Measurements from ENCODE around the gene KCTD2. TPM values are rescaled to one million over a fixed set of nuclear protein-coding genes. Genes with fewer than 3 reads are reported as not detected.
A peak's percentile ranks its signal among the peaks of the same experiment; 100 is the strongest.
"Not testable (repeated sequence)": the region's sequence is repeated elsewhere in the genome, so short reads cannot be mapped to it uniquely, and the experiment has no call there.

KCTD2 gene
- total RNA-seq, 1 donor from 2014 or later, result 18.7 TPM

GRCh38 chr17:75031972-75032719 lies 14.9 kb upstream of the KCTD2 start:
- Mint-ChIP-seq H3K4me1 (peaks cover 47% of the 10 kb centered on the region), H3K9me3 (no peaks in the 10 kb centered on the region), H3K36me3 (ENCODE audit: low read depth) (peaks cover 3% of the 10 kb centered on the region), H3K27ac (peak overlapping the region; percentile 42), H3K4me3 (peak overlapping the region; percentile 75), H3K27me3 (peaks cover 9% of the 10 kb centered on the region)
- peak; percentile 87 for DNase-seq
- intact Hi-C loops (cut with micrococcal nuclease), result loop anchor here (2.0 to 5.0 kb wide), 3 partner anchors 45 to 150 kb away; partner anchors contain the start of genes CDR2L and SUMO2

DNA sequence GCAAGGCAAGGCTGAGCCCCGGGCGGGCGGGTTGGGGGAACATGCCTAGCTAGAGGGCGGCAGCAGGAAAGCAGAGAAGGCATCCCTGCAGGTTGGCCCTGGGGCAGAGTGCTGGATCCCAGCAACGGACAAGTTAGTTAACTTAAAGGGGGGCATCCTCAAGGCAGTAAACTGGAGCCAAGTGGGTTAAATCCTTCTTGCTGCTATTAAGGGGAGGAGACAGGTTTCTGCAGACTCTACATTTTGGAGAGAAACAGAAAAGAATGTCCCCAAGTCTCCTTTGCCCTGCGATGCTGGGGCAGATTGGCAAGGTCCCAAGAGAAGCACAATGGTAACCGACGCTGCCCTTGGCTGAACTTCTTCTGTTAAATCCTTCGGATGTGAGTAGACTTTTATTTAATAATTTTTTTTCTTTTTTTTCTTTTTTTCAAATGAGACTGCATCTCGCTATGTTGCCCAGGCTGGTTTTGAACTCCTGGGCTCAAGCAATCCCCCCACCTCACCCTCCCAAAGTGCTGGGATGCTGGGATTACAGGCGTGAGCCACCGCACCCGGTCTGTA lies 14.2 kb upstream of the KCTD2 start:
- DNase-seq, result no peak
- Mint-ChIP-seq H3K36me3 (ENCODE audit: low read depth) (peaks cover 3% of the 10 kb centered on the region), H3K4me3 (peak overlapping the region; percentile 98), H3K27me3 (peaks cover 8% of the 10 kb centered on the region), H3K4me1 (peaks cover 49% of the 10 kb centered on the region), H3K27ac (no peak overlapping the region), H3K9me3 (no peaks in the 10 kb centered on the region)
- intact Hi-C loops (cut with micrococcal nuclease), result loop anchor here (1.0 to 5.0 kb wide), 4 partner anchors 20 to 150 kb away; partner anchors contain the start of genes CDR2L, MRPL58 and SUMO2

- intact Hi-C loops (cut with micrococcal nuclease), result loop anchor here (1.0 to 5.0 kb wide), 4 partner anchors 21 to 149 kb away; partner anchors contain the start of genes CDR2L, MRPL58 and SUMO2
- peaks cover 3% of the 10 kb centered on the region for H3K36me3 Mint-ChIP-seq (ENCODE audit: low read depth)
- peak overlapping the region; percentile 97 for H3K27ac Mint-ChIP-seq
Measured at GRCh38 chr17:75033346-75034235, 13.4 kb upstream of the KCTD2 start.

GRCh38 chr17:75034236-75034908 lies 12.7 kb upstream of the KCTD2 start:
- intact Hi-C loops (cut with micrococcal nuclease), result loop anchor here (5.0 kb wide), 1 partner anchor 148 kb away; the partner anchor contains the start of gene SUMO2
- Mint-ChIP-seq H3K36me3 (ENCODE audit: low read depth) (peaks cover 3% of the 10 kb centered on the region), H3K4me1 (peaks cover 53% of the 10 kb centered on the region), H3K9me3 (no peaks in the 10 kb centered on the region), H3K27me3 (peaks cover 6% of the 10 kb centered on the region), H3K27ac (peak overlapping the region; percentile 97), H3K4me3 (peak overlapping the region; percentile 98)
- peak; percentile 95 for DNase-seq

More at GRCh38 chr17:75033346-75034235, 13.4 kb upstream of the KCTD2 start:
- H3K27me3 Mint-ChIP-seq, result peaks cover 8% of the 10 kb centered on the region
- peak; percentile 95 for DNase-seq
- H3K4me3 Mint-ChIP-seq, result peak overlapping the region; percentile 98
- H3K9me3 Mint-ChIP-seq, result no peaks in the 10 kb centered on the region
- H3K4me1 Mint-ChIP-seq, result peaks cover 49% of the 10 kb centered on the region

DNA sequence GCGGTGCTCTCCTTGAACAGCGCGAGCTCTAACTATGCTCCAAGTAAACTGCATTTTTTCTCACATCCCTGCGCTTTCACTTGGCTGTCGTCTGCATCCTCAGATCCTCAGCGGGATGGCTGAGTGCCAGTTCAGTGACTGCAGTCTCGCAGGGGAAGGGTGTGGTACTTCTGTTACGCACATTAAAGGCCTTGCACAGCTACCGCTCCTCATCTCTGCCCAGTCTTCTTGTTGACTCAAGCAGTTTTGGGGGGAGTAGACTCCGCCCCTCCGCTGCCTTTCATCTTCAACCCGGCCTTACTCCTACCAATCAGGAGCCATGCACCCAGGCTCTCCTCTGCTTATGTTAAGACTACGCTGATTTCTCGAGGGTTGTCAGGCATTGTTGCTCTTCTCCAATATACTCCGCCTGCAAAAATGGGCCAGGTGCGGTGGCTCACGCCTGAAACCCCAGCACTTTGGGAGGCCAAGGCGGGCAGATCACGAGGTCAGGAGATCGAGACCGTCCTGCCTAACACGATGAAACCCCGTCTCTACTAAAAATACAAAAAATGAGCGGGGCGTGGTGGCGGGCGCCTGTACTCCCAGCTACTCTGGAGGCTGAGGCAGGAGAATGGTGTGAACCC lies 10.3 kb upstream of the KCTD2 start:
- H3K36me3 Mint-ChIP-seq (ENCODE audit: low read depth), result peaks cover 23% of the 10 kb centered on the region
- peak overlapping the region; percentile 82 for H3K4me3 Mint-ChIP-seq
- H3K9me3 Mint-ChIP-seq, result no peaks in the 10 kb centered on the region
- H3K4me1 Mint-ChIP-seq, result peaks cover 50% of the 10 kb centered on the region
- peak overlapping the region; percentile 88 for H3K27ac Mint-ChIP-seq
- DNase-seq, result peak; percentile 92
- intact Hi-C loops (cut with micrococcal nuclease), result no loop called here
- H3K27me3 Mint-ChIP-seq, result peaks cover 3% of the 10 kb centered on the region

GRCh38 chr17:75039238-75039637 lies 7.8 kb upstream of the KCTD2 start:
- H3K36me3 Mint-ChIP-seq (ENCODE audit: low read depth), result peaks cover 30% of the 10 kb centered on the region
- intact Hi-C loops (cut with micrococcal nuclease), result no loop called here
- no peak overlapping the region for H3K4me3 Mint-ChIP-seq
- DNase-seq, result no peak
- H3K27ac Mint-ChIP-seq, result no peak overlapping the region
- no peaks in the 10 kb centered on the region for H3K9me3 Mint-ChIP-seq
- peaks cover 32% of the 10 kb centered on the region for H3K4me1 Mint-ChIP-seq
- peaks cover 3% of the 10 kb centered on the region for H3K27me3 Mint-ChIP-seq

DNA sequence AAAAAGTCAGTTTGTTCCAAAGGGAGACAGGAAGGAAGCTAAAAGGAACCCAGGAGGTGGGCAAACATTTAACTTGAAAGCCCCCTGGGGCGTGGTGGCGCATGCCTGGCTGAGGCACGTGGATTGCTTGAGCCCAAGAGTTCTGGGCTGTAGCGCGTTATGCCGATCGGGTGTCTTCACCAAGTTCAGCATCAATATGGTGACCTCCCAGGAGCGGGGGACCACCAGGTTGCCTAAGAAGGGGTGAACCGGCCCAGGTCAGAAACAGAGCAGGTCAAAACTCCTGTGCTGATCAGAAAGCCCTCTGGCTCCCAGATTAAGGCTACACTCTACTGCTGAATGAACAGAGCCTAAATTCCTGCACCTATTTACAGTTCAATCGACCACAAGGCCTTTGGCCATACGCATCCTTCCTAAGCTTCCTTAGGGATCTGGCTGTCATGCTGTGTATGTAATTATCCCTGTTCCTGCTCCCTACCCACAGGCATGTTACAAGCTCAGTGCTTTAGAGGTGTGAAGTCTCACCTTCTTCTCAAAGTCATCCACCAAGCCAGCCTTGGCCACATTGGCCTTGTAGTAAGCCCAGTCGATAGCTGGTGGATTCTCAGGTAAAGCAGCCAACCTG lies 5.3 kb upstream of the KCTD2 start:
- no peaks in the 10 kb centered on the region for H3K27me3 Mint-ChIP-seq
- no peaks in the 10 kb centered on the region for H3K9me3 Mint-ChIP-seq
- intact Hi-C loops (cut with micrococcal nuclease), result no loop called here
- peaks cover 27% of the 10 kb centered on the region for H3K36me3 Mint-ChIP-seq (ENCODE audit: low read depth)
- DNase-seq, result no peak
- H3K27ac Mint-ChIP-seq, result no peak overlapping the region
- H3K4me1 Mint-ChIP-seq, result peaks cover 24% of the 10 kb centered on the region
- H3K4me3 Mint-ChIP-seq, result no peak overlapping the region

DNA sequence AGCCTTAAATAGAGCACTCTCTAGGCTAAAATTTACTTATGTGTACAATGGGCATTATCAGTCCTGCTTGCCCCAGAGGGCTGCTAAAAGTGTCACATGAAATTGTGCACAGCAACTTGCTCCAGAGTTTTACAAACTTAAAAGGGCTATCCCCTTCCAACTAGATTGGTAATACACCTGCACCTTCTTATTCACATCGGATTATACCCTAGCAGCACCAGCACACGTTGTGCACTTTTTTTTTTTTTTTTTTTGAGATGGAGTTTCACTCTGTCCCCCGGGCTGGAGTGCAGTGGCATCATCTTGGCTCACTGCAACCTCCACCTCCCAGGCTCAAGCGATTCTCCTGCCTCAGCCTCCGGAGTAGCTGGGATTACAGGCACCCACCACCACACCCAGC lies 3.2 kb upstream of the KCTD2 start:
- Mint-ChIP-seq H3K36me3 (ENCODE audit: low read depth) (peaks cover 27% of the 10 kb centered on the region), H3K4me1 (peaks cover 31% of the 10 kb centered on the region)
- H3K9me3 Mint-ChIP-seq; H3K4me3 Mint-ChIP-seq; DNase-seq; H3K27ac Mint-ChIP-seq; H3K27me3 Mint-ChIP-seq; intact Hi-C loops (cut with micrococcal nuclease): not testable (repeated sequence)

GRCh38 chr17:75044716-75045115 lies 2.3 kb upstream of the KCTD2 start:
- Mint-ChIP-seq H3K9me3 (no peaks in the 10 kb centered on the region), H3K27me3 (no peaks in the 10 kb centered on the region), H3K4me3 (peak overlapping the region; percentile 67), H3K4me1 (peaks cover 32% of the 10 kb centered on the region), H3K36me3 (ENCODE audit: low read depth) (peaks cover 30% of the 10 kb centered on the region), H3K27ac (no peak overlapping the region)
- no peak for DNase-seq
- intact Hi-C loops (cut with micrococcal nuclease), result no loop called here

GRCh38 chr17:75045946-75046406 lies 1.0 kb upstream of the KCTD2 start:
- H3K27ac Mint-ChIP-seq, result peak overlapping the region; percentile 95
- H3K9me3 Mint-ChIP-seq, DNase-seq, H3K27me3 Mint-ChIP-seq: not testable (repeated sequence)
- peaks cover 21% of the 10 kb centered on the region for H3K36me3 Mint-ChIP-seq (ENCODE audit: low read depth)
- intact Hi-C loops (cut with micrococcal nuclease), result loop anchor here (1.0 to 2.0 kb wide), 2 partner anchors 11 to 63 kb away; partner anchors contain the start of gene ARMC7
- H3K4me1 Mint-ChIP-seq, result peaks cover 29% of the 10 kb centered on the region
- peak overlapping the region; percentile 99 for H3K4me3 Mint-ChIP-seq

- intact Hi-C loops (cut with micrococcal nuclease), result loop anchor here (2.0 kb wide), 1 partner anchor 61 kb away; the partner anchor contains the start of gene ARMC7
- no peaks in the 10 kb centered on the region for H3K9me3 Mint-ChIP-seq
- peaks cover 29% of the 10 kb centered on the region for H3K4me1 Mint-ChIP-seq
- DNase-seq, result peak; percentile 79
- H3K36me3 Mint-ChIP-seq (ENCODE audit: low read depth), result peaks cover 17% of the 10 kb centered on the region
- peak overlapping the region; percentile 86 for H3K27ac Mint-ChIP-seq
- H3K27me3 Mint-ChIP-seq, result no peaks in the 10 kb centered on the region
- H3K4me3 Mint-ChIP-seq, result peak overlapping the region; percentile 98
Measured at GRCh38 chr17:75047398-75048098, 523 bp downstream of the KCTD2 start.
